A549 (cell line): ENCODE data around the gene HOMER2.

Experiments used
- CEBPB ChIP-seq, 2 experiments: fragments of >200 bp in 1 of 2; sonication (Bioruptor Twin) in 1 of 2; formaldehyde crosslinking in 1 of 2; IDR thresholded peaks; 2 replicates each; pipeline ENCODE4 v1.6.1; 2012 to 2016
- CTCF ChIP-seq: fragments of >200 bp; sonication (Bioruptor Twin); formaldehyde crosslinking; IDR thresholded peaks from 3 replicates; pipeline ENCODE4 v1.5.1; 2016
- ZFP36 ChIP-seq: fragments of 450-650 bp; IDR thresholded peaks from 2 replicates; pipeline ENCODE4 v1.6.1; 2014; ENCODE audit warnings: borderline replicate concordance; ENCODE audit not compliant: partially characterized antibody
- TF ChIP-seq, protein P1 (sequence below): IDR thresholded peaks from 2 replicates; pipeline ENCODE4 v1.6.1; 2012

GRCh38 chr15:82808634-82809041 is 143.9 kb downstream of the HOMER2 start:
- TF ChIP-seq CEBPB (IDR thresholded peaks at IDR 0.05) (no peak), CTCF (no peak), ZFP36 (no peak)
- TF ChIP-seq, protein P1, sequence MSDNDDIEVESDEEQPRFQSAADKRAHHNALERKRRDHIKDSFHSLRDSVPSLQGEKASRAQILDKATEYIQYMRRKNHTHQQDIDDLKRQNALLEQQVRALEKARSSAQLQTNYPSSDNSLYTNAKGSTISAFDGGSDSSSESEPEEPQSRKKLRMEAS, result no peak
